Right lobe of liver (tissue), 4 donors: Measurements from ENCODE around the gene POLR2E.

Experiments used
- CTCF ChIP-seq, 4 donors: fragments of 200-600 bp in 3 of 4; fragments of 450-650 bp in 1 of 4; IDR thresholded peaks; one replicate each; pipeline versions ENCODE4 v1.5.1 to v1.8.0; 2016 to 2022; ENCODE audit warnings: antibody characterized with exemption in 4 of 4, mild to moderate bottlenecking in 2 of 4
- POLR2A ChIP-seq: fragments of 450-650 bp; IDR thresholded peaks from one replicate; pipeline ENCODE4 v1.6.1; 2017; ENCODE audit warnings: antibody characterized with exemption, mild to moderate bottlenecking
- donor health status: DM: no; HTN: no; CAD: no.
- donor health status: DM: no; HTN: no; CAD: no.
- donor health status: DM: no; HTN: yes; CAD: no.

- TF ChIP-seq CTCF (IDR thresholded peaks at IDR 0.05) = no peak
- TF ChIP-seq POLR2A = no peak
Measured at GRCh38 chr19:1085676-1086442, 9.3 kb downstream of the POLR2E start.
